ENCODE results near the gene TCL1A. TPM values are rescaled to one million over a fixed set of nuclear protein-coding genes. Genes with fewer than 3 reads are reported as not detected.

TCL1A gene
- total RNA-seq, 1 donor from 2014 or later, result not detected

- Mint-ChIP-seq H3K4me3 (no peak overlapping the region), H3K9me3 (peaks cover 3% of the 10 kb centered on the region), H3K4me1 (peaks cover 32% of the 10 kb centered on the region), H3K27me3 (ENCODE audit: low read depth) (peaks cover 52% of the 10 kb centered on the region), H3K36me3 (no peaks in the 10 kb centered on the region), H3K27ac (no peak overlapping the region)
- no peak for DNase-seq (ENCODE audit: low spot score in 2 of 2, unreplicated experiment in 2 of 2)
- TF ChIP-seq CTCF (IDR thresholded peaks at IDR 0.05; ENCODE audit: unreplicated experiment), result no peak
Measured at GRCh38 chr14:95703341-95703740, 10.6 kb downstream of the TCL1A start.

GRCh38 chr14:95701846-95702221 is 12.1 kb downstream of the TCL1A start:
- H3K4me1 Mint-ChIP-seq, result peaks cover 32% of the 10 kb centered on the region
- no peak for TF ChIP-seq CTCF (IDR thresholded peaks at IDR 0.05; ENCODE audit: unreplicated experiment)
- no peaks in the 10 kb centered on the region for H3K36me3 Mint-ChIP-seq
- H3K27me3 Mint-ChIP-seq (ENCODE audit: low read depth), result peaks cover 53% of the 10 kb centered on the region
- peak; percentile 66 to 80 for DNase-seq (ENCODE audit: low spot score in 2 of 2, unreplicated experiment in 2 of 2)
- H3K9me3 Mint-ChIP-seq, result peaks cover 3% of the 10 kb centered on the region
- no peak overlapping the region for H3K4me3 Mint-ChIP-seq
- no peak overlapping the region for H3K27ac Mint-ChIP-seq

- H3K27ac Mint-ChIP-seq, result no peak overlapping the region
- no peak for TF ChIP-seq CTCF (IDR thresholded peaks at IDR 0.05; ENCODE audit: unreplicated experiment)
- no peak for DNase-seq (ENCODE audit: low spot score in 2 of 2, unreplicated experiment in 2 of 2)
- peaks cover 3% of the 10 kb centered on the region for H3K9me3 Mint-ChIP-seq
- peaks cover 51% of the 10 kb centered on the region for H3K27me3 Mint-ChIP-seq (ENCODE audit: low read depth)
- H3K4me1 Mint-ChIP-seq, result peaks cover 32% of the 10 kb centered on the region
- H3K4me3 Mint-ChIP-seq, result no peak overlapping the region
- no peaks in the 10 kb centered on the region for H3K36me3 Mint-ChIP-seq
Measured at GRCh38 chr14:95700221-95700976, 13.5 kb downstream of the TCL1A start.

GRCh38 chr14:95699412-95699811 is 14.5 kb downstream of the TCL1A start:
- H3K27me3 Mint-ChIP-seq (ENCODE audit: low read depth), result peaks cover 43% of the 10 kb centered on the region
- peaks cover 3% of the 10 kb centered on the region for H3K9me3 Mint-ChIP-seq
- no peak overlapping the region for H3K4me3 Mint-ChIP-seq
- H3K27ac Mint-ChIP-seq, result no peak overlapping the region
- no peak for TF ChIP-seq CTCF (IDR thresholded peaks at IDR 0.05; ENCODE audit: unreplicated experiment)
- H3K36me3 Mint-ChIP-seq, result no peaks in the 10 kb centered on the region
- peaks cover 32% of the 10 kb centered on the region for H3K4me1 Mint-ChIP-seq
- DNase-seq (ENCODE audit: low spot score in 2 of 2, unreplicated experiment in 2 of 2), result no peak

- peaks cover 3% of the 10 kb centered on the region for H3K9me3 Mint-ChIP-seq
- no peak for TF ChIP-seq CTCF (IDR thresholded peaks at IDR 0.05; ENCODE audit: unreplicated experiment)
- H3K27ac Mint-ChIP-seq, result no peak overlapping the region
- DNase-seq (ENCODE audit: low spot score in 2 of 2, unreplicated experiment in 2 of 2), result no peak
- H3K27me3 Mint-ChIP-seq (ENCODE audit: low read depth), result peaks cover 37% of the 10 kb centered on the region
- H3K36me3 Mint-ChIP-seq, result no peaks in the 10 kb centered on the region
- no peak overlapping the region for H3K4me3 Mint-ChIP-seq
- H3K4me1 Mint-ChIP-seq, result peaks cover 32% of the 10 kb centered on the region
Measured at GRCh38 chr14:95698287-95698686, 15.6 kb downstream of the TCL1A start.

Measured in mesothelial cell of epicardium (in vitro differentiated cells).